Erythroblast (primary cell): Measurements from ENCODE around the gene USP31.

ENCODE experiments used
- GATA1 ChIP-seq: IDR thresholded peaks from 2 replicates; pipeline ENCODE4 v1.6.1; 2011; ENCODE audit warnings: low read depth, mild to moderate bottlenecking, control low read depth, low read length, moderate library complexity
- POLR2A ChIP-seq: IDR thresholded peaks from 2 replicates; pipeline ENCODE4 v1.6.1; 2011; ENCODE audit warnings: mild to moderate bottlenecking, low read length

GRCh38 chr16:23119570-23119969, 29.7 kb downstream of the USP31 start:
- no peak for TF ChIP-seq POLR2A
- TF ChIP-seq GATA1: no peak
